LNCaP clone FGC (cell line): ENCODE data around the gene ZNF862.

Experiments used
- DNase-seq: peaks from one replicate; pipeline ENCODE4 v3.0.0-alpha.2; 2011; ENCODE audit warnings: low read depth
- H3K4me3 ChIP-seq: 2 replicates; pipeline ENCODE4 v1.5.1; 2011; ENCODE audit warnings: mild to moderate bottlenecking, low read depth, low read length, control low read depth
- CTCF ChIP-seq: IDR thresholded peaks from 2 replicates; pipeline ENCODE4 v1.5.1; 2012; ENCODE audit warnings: mild to moderate bottlenecking; ENCODE audit not compliant: control insufficient read depth, insufficient read depth; ENCODE audit errors: extremely low read depth

The ZNF862 gene

GRCh38 chr7:149800169-149800555, 38.0 kb upstream of the ZNF862 start:
- no peak overlapping the region for H3K4me3 ChIP-seq
- no peak for TF ChIP-seq CTCF
- DNase-seq = no peak

- TF ChIP-seq CTCF = no peak
- no peak overlapping the region for H3K4me3 ChIP-seq
- DNase-seq = no peak
These were observed 37.1 kb upstream of the ZNF862 start for GRCh38 chr7:149801002-149801566.

DNA sequence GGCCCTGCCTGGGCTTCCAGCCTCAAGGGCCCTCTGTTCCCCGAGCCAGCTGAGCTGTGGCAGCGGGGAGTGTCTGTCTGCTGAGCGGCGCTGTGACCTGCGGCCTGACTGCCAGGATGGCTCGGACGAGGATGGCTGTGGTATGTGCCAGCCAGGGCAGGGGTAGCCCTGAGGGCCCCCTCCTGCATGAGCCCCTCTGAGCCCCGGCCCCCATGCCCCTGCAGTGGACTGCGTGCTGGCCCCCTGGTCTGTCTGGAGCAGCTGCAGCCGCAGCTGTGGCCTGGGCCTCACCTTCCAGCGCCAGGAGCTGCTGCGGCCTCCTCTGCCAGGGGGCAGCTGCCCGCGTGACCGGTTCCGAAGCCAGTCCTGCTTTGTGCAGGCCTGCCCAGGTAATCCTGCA, 36.4 kb upstream of the ZNF862 start:
- no peak for DNase-seq
- no peak overlapping the region for H3K4me3 ChIP-seq
- TF ChIP-seq CTCF = no peak

DNA sequence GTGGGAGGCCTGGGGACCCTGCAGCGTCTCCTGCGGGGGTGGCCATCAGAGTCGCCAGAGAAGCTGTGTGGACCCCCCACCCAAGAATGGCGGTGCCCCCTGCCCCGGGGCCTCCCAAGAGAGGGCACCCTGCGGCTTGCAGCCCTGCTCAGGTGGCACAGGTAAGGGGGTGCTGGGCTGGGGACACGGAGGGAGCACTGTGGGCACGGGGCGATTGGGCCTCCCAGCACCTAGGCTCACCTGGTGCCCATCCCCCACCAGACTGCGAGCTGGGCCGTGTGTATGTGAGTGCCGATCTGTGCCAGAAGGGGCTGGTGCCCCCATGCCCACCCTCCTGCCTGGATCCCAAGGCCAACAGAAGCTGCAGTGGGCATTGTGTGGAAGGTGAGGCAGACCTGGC, 35.2 kb upstream of the ZNF862 start:
- no peak for DNase-seq
- H3K4me3 ChIP-seq = no peak overlapping the region
- no peak for TF ChIP-seq CTCF

DNA sequence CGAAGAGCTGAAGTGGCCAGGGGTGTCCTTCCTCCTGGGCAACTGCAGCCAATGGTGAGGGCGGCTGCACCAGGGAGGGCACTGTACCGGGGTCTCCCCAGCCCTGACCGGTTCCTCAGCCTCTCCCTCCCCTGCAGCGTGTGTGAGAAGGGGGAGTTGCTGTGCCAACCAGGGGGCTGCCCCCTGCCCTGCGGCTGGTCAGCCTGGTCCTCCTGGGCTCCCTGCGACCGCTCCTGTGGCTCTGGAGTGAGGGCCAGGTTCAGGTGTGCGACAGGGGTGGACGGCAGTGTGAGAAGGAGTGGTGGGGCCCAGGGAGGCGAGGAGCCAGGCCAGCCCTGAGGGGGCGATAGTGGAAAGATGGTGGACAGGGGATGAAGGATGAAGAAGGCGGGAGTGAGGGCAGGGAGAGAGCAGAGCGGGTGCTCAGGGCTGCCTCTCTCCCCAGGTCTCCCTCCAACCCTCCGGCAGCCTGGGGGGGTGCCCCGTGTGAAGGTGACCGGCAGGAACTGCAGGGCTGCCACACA, 34.6 kb upstream of the ZNF862 start:
- no peak for TF ChIP-seq CTCF
- no peak overlapping the region for H3K4me3 ChIP-seq
- DNase-seq = no peak

GRCh38 chr7:149804106-149804505, 34.1 kb upstream of the ZNF862 start:
- no peak overlapping the region for H3K4me3 ChIP-seq
- no peak for TF ChIP-seq CTCF
- no peak for DNase-seq

DNA sequence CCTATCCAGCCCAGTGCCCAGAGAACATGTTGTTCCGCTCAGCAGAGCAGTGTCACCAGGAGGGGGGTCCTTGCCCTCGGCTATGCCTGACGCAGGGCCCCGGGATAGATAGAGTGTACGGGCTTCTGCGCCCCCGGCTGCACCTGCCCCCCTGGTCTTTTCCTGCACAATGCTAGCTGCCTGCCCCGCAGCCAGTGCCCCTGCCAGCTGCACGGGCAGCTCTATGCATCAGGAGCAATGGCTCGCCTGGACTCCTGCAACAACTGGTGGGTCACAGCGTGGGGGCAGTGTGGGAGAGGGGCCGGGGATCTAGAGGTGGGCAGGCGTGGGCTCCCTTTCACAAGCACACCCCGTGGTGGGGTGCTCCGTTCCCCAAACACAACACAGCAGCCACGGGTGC, 31.4 kb upstream of the ZNF862 start:
- TF ChIP-seq CTCF = no peak

More for the DNA sequence above, 31.4 kb upstream of the ZNF862 start:
- no peak overlapping the region for H3K4me3 ChIP-seq
- DNase-seq = no peak
